GM19351 (cell line): ENCODE results near the gene ADAMTS2.

Experiments
- ATAC-seq: cut with Tn5 transposase; IDR thresholded peaks from one replicate; pipeline ENCODE4 v1.9.1; 2021; ENCODE audit warnings: mild to moderate bottlenecking, moderate library complexity; ENCODE audit not compliant: unreplicated experiment

Gene ADAMTS2

GRCh38 chr5:179166171-179166885 lies 178.9 kb downstream of the ADAMTS2 start:
- ATAC-seq = no peak

GRCh38 chr5:179165421-179166170 lies 179.7 kb downstream of the ADAMTS2 start:
- ATAC-seq = no peak

GRCh38 chr5:179164331-179165311 lies 180.6 kb downstream of the ADAMTS2 start:
- ATAC-seq = no peak

GRCh38 chr5:179163236-179164155 lies 181.8 kb downstream of the ADAMTS2 start:
- no peak for ATAC-seq

- ATAC-seq = no peak
These were observed 182.7 kb downstream of the ADAMTS2 start for GRCh38 chr5:179162351-179163235.

GRCh38 chr5:179161901-179162300 lies 183.4 kb downstream of the ADAMTS2 start:
- no peak for ATAC-seq

- ATAC-seq = no peak
These were observed 184.7 kb downstream of the ADAMTS2 start for GRCh38 chr5:179160584-179160983.

GRCh38 chr5:179158556-179158955 lies 186.7 kb downstream of the ADAMTS2 start:
- ATAC-seq = no peak

GRCh38 chr5:179154991-179155955 lies 190.0 kb downstream of the ADAMTS2 start:
- ATAC-seq = no peak

- ATAC-seq = no peak
These were observed 190.8 kb downstream of the ADAMTS2 start for GRCh38 chr5:179154346-179154990.

- ATAC-seq = no peak
These were observed 191.3 kb downstream of the ADAMTS2 start for GRCh38 chr5:179153921-179154345.

GRCh38 chr5:179153341-179153901 lies 191.8 kb downstream of the ADAMTS2 start:
- ATAC-seq = no peak

- no peak for ATAC-seq
These were observed 192.3 kb downstream of the ADAMTS2 start for GRCh38 chr5:179152941-179153340.

GRCh38 chr5:179152144-179152895 lies 192.9 kb downstream of the ADAMTS2 start:
- no peak for ATAC-seq

- no peak for ATAC-seq
These were observed 193.8 kb downstream of the ADAMTS2 start for GRCh38 chr5:179151286-179152118.
